Measurements from ENCODE around the gene CCDC83. TPM values are rescaled to one million over a fixed set of nuclear protein-coding genes. Genes with fewer than 3 reads are reported as not detected.

CCDC83 gene
- total and polyA plus RNA-seq, 2 donors (not counting 1 experiment from before 2014, with no cell fraction given) = under 0.01 TPM; not detected in 1

DNA sequence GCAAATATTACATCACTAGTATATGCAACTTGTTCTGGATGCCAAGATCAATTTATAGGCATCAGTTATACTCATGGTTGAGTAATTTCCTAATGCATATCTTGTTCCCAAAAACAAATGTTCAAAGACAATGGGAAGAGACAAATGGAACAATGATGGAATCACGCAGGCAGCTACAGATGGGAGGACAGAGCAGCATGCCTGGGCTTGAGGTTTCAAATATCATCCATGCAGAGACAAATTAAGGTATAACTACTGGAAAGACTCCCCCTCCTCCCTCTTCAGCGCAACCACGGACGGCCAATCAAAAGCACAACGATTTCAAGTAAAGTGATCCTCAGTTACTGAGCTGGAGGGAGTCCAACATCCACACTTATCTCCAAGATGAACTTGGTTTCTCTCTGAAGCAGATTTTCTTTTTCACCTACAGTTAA lies 106.8 kb downstream of the CCDC83 start:
- peak; percentile 40 to 82 for DNase-seq (ENCODE audit: low read depth in 2 of 2)
- Histone ChIP-seq H3K36me3 (ENCODE audit: control insufficient read depth, insufficient read depth, low read length) (peaks cover 5% of the 10 kb centered on the region), H3K9ac (ENCODE audit: insufficient read depth, low read length) (no peak overlapping the region), H3K79me2 (ENCODE audit: control insufficient read depth, insufficient read depth, low read length) (peaks cover 5% of the 10 kb centered on the region), H3K9me3 (ENCODE audit: control insufficient read depth, insufficient read depth, low read depth, low read length) (no peaks in the 10 kb centered on the region), H3K4me2 (ENCODE audit: extremely low read depth, insufficient read depth, low read length) (no peak overlapping the region), H2AFZ (ENCODE audit: low read length) (no peak overlapping the region), H4K20me1 (ENCODE audit: control insufficient read depth, extremely low read depth, insufficient read depth, low read length) (peaks cover 2% of the 10 kb centered on the region), H3K27ac (ENCODE audit: insufficient read depth, low read length) (no peak overlapping the region), H3K27me3 (ENCODE audit: control insufficient read depth, insufficient read depth, low read length) (no peaks in the 10 kb centered on the region), H3K4me1 (ENCODE audit: control insufficient read depth, extremely low read depth, insufficient read depth, low read length) (no peaks in the 10 kb centered on the region), H3K4me3 (replicated peaks in 1 of 4; ENCODE audit: control extremely low read depth in 1 of 4, insufficient read depth in 1 of 4, low read depth in 3 of 4, low read length in 4 of 4) (no peak overlapping the region)
- no peak for TF ChIP-seq EZH2 (IDR thresholded peaks at IDR 0.05; ENCODE audit: low read length, missing control alignments)
- TF ChIP-seq, protein P1, sequence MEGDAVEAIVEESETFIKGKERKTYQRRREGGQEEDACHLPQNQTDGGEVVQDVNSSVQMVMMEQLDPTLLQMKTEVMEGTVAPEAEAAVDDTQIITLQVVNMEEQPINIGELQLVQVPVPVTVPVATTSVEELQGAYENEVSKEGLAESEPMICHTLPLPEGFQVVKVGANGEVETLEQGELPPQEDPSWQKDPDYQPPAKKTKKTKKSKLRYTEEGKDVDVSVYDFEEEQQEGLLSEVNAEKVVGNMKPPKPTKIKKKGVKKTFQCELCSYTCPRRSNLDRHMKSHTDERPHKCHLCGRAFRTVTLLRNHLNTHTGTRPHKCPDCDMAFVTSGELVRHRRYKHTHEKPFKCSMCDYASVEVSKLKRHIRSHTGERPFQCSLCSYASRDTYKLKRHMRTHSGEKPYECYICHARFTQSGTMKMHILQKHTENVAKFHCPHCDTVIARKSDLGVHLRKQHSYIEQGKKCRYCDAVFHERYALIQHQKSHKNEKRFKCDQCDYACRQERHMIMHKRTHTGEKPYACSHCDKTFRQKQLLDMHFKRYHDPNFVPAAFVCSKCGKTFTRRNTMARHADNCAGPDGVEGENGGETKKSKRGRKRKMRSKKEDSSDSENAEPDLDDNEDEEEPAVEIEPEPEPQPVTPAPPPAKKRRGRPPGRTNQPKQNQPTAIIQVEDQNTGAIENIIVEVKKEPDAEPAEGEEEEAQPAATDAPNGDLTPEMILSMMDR (conservative IDR thresholded peaks at IDR 0.05 in 1 of 2, IDR thresholded peaks at IDR 0.05 in 1 of 2; ENCODE audit: low read depth in 1 of 2, low read length in 2 of 2) = no peak

DNA sequence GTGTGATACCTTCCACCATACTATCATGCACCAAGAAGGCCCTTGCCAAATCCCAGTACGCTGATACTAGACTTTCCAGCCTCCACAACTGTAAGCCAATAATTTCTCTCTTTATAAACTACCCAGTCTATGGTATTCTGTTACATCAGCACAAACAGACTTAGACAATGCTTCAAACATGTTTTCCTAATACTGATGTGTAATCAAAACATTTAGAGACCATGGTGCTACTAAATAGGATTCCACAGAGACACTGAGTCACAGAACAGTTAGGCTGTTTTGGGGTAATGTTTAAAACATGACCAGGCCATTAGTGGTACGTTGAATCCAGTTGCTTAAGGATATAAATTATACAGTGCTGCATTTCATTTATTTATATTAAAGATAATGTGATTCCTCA lies 110.0 kb downstream of the CCDC83 start:
- Histone ChIP-seq H3K27ac (ENCODE audit: insufficient read depth, low read length) (no peak overlapping the region), H3K36me3 (ENCODE audit: control insufficient read depth, insufficient read depth, low read length) (peaks cover 3% of the 10 kb centered on the region), H3K79me2 (ENCODE audit: control insufficient read depth, insufficient read depth, low read length) (peaks cover 14% of the 10 kb centered on the region)

DNA sequence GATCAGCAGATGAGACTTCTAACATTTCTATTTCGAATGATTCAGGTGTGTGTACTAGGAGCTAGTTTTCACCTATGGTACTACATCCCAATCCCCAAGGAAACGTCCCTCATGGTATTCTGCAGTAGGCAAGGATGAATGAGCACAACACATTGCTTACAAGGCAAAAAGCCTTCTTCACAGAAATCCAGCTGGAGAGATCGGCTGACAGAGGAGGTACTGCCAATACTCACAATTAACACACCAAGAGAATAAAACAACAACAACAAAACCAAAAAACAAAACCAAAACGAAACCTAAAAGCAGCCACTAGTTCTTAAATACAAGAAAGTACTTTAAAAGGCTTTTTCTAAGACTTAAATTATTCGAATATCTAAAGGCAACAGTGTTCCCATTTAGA lies 112.3 kb downstream of the CCDC83 start:
- Histone ChIP-seq H3K4me3 (replicated peaks in 1 of 4; ENCODE audit: control extremely low read depth in 1 of 4, insufficient read depth in 1 of 4, low read depth in 3 of 4, low read length in 4 of 4) (no peak overlapping the region), H3K36me3 (ENCODE audit: control insufficient read depth, insufficient read depth, low read length) (peaks cover 3% of the 10 kb centered on the region), H2AFZ (ENCODE audit: low read length) (no peak overlapping the region), H3K4me1 (ENCODE audit: control insufficient read depth, extremely low read depth, insufficient read depth, low read length) (no peaks in the 10 kb centered on the region), H4K20me1 (ENCODE audit: control insufficient read depth, extremely low read depth, insufficient read depth, low read length) (peaks cover 4% of the 10 kb centered on the region), H3K9me3 (ENCODE audit: control insufficient read depth, insufficient read depth, low read depth, low read length) (no peaks in the 10 kb centered on the region), H3K79me2 (ENCODE audit: control insufficient read depth, insufficient read depth, low read length) (peaks cover 14% of the 10 kb centered on the region), H3K27ac (ENCODE audit: insufficient read depth, low read length) (no peak overlapping the region), H3K9ac (ENCODE audit: insufficient read depth, low read length) (no peak overlapping the region), H3K27me3 (ENCODE audit: control insufficient read depth, insufficient read depth, low read length) (no peaks in the 10 kb centered on the region), H3K4me2 (ENCODE audit: extremely low read depth, insufficient read depth, low read length) (no peak overlapping the region)
- TF ChIP-seq, protein P1 (conservative IDR thresholded peaks at IDR 0.05 in 1 of 2, IDR thresholded peaks at IDR 0.05 in 1 of 2; ENCODE audit: low read depth in 1 of 2, low read length in 2 of 2) = no peak
- no peak for TF ChIP-seq EZH2 (IDR thresholded peaks at IDR 0.05; ENCODE audit: low read length, missing control alignments)
- DNase-seq (ENCODE audit: low read depth in 2 of 2) = no peak

More for the DNA sequence above, 110.0 kb downstream of the CCDC83 start:
- Histone ChIP-seq H3K27me3 (ENCODE audit: control insufficient read depth, insufficient read depth, low read length) (no peaks in the 10 kb centered on the region), H3K9me3 (ENCODE audit: control insufficient read depth, insufficient read depth, low read depth, low read length) (no peaks in the 10 kb centered on the region), H3K4me3 (replicated peaks in 1 of 4; ENCODE audit: control extremely low read depth in 1 of 4, insufficient read depth in 1 of 4, low read depth in 3 of 4, low read length in 4 of 4) (no peak overlapping the region), H3K4me1 (ENCODE audit: control insufficient read depth, extremely low read depth, insufficient read depth, low read length) (no peaks in the 10 kb centered on the region), H2AFZ (ENCODE audit: low read length) (no peak overlapping the region), H4K20me1 (ENCODE audit: control insufficient read depth, extremely low read depth, insufficient read depth, low read length) (peaks cover 4% of the 10 kb centered on the region), H3K4me2 (ENCODE audit: extremely low read depth, insufficient read depth, low read length) (no peak overlapping the region), H3K9ac (ENCODE audit: insufficient read depth, low read length) (no peak overlapping the region)
- peak; percentile 43 to 50 for DNase-seq (ENCODE audit: low read depth in 2 of 2)
- no peak for TF ChIP-seq EZH2 (IDR thresholded peaks at IDR 0.05; ENCODE audit: low read length, missing control alignments)
- TF ChIP-seq, protein P1 (conservative IDR thresholded peaks at IDR 0.05 in 1 of 2, IDR thresholded peaks at IDR 0.05 in 1 of 2; ENCODE audit: low read depth in 1 of 2, low read length in 2 of 2) = no peak

Other genes with a start within 250 kb of the CCDC83 start
- gene DLG2, start 228.0 kb upstream of the CCDC83 start, total RNA-seq = 2.1 and 2.3 TPM in 2 replicates
- gene DLG2, start 228.0 kb upstream of the CCDC83 start, polyA plus RNA-seq = 0.54 and 0.77 TPM in 2 replicates
- 61.4 and 70.5 TPM in 2 replicates for gene TMEM126B, start 226.8 kb upstream of the CCDC83 start, total RNA-seq
- gene TMEM126B, start 226.8 kb upstream of the CCDC83 start, polyA plus RNA-seq = 74.4 and 84.5 TPM in 2 replicates
- 36.0 and 36.7 TPM in 2 replicates for gene TMEM126A, start 207.4 kb upstream of the CCDC83 start, total RNA-seq
- 63.9 and 76.6 TPM in 2 replicates for gene TMEM126A, start 207.4 kb upstream of the CCDC83 start, polyA plus RNA-seq
- gene CREBZF, start 190.3 kb upstream of the CCDC83 start, total RNA-seq = 40.3 and 41.1 TPM in 2 replicates
- 12.6 and 20.5 TPM in 2 replicates for gene CREBZF, start 190.3 kb upstream of the CCDC83 start, polyA plus RNA-seq
- 2.8 and 4.1 TPM in 2 replicates for gene CCDC89, start 169.2 kb upstream of the CCDC83 start, total RNA-seq
- gene CCDC89, start 169.2 kb upstream of the CCDC83 start, polyA plus RNA-seq = 2.3 and 2.9 TPM in 2 replicates
- gene SYTL2, start 44.2 kb upstream of the CCDC83 start, total RNA-seq = 39.8 and 165 TPM in 2 replicates
- 148 and 387 TPM in 2 replicates for gene SYTL2, start 44.2 kb upstream of the CCDC83 start, polyA plus RNA-seq
- gene PICALM, start 213.7 kb downstream of the CCDC83 start, total RNA-seq = 263 and 291 TPM in 2 replicates
- 264 and 322 TPM in 2 replicates for gene PICALM, start 213.7 kb downstream of the CCDC83 start, polyA plus RNA-seq

Measured in fibroblast of lung (primary cell).